B cell (primary cell): ENCODE measurements around the gene EML1. TPM values are rescaled to one million over a fixed set of nuclear protein-coding genes. Genes with fewer than 3 reads are reported as not detected.

Experiments used
- ATAC-seq: fragments of 200-7000 bp; cut with Tn5 transposase; one replicate; pipeline ENCODE4 v1.10.0; 2021; ENCODE audit warnings: low read depth, mild to moderate bottlenecking, moderate number of reproducible peaks, moderate library complexity
- CTCF ChIA-PET: fragments of 350-600 bp; sonication (Branson Sonifier 250); formaldehyde crosslinking; loops from one replicate; lab custom pipeline; 2021; ENCODE audit warnings: antibody characterized with exemption, inconsistent platforms; lab: Charles Lee
- POLR2A ChIA-PET: fragments of 350-600 bp; sonication (Branson Sonifier 250); formaldehyde crosslinking; loops from one replicate; lab custom pipeline; 2021; ENCODE audit warnings: antibody characterized with exemption; lab: Charles Lee
- DNase-seq: peaks from one replicate; pipeline ENCODE4 v3.0.0; 2013
- H2AFZ ChIP-seq: 2 replicates; pipeline ENCODE4 v1.6.1; 2012; ENCODE audit warnings: mild to moderate bottlenecking, low read depth, low read length; ENCODE audit not compliant: insufficient read depth, poor library complexity, severe bottlenecking
- H3K27ac ChIP-seq, 2 donors: 1 replicate in 1 of 2; 2 replicates in 1 of 2; pipeline ENCODE4 v1.5.1; 2012 to 2013; ENCODE audit warnings: low read length in 2 of 2, mild to moderate bottlenecking in 2 of 2, moderate library complexity in 1 of 2
- H3K27me3 ChIP-seq, 4 experiments: fragments of 200-600 bp in 1 of 4; sonication (generic) in 1 of 4; replicated peaks in 1 of 4; 1 replicate in 2 of 4; 2 replicates in 2 of 4; pipeline versions ENCODE4 v1.6.1 to v1.7.0; 2013 to 2016; ENCODE audit warnings: low read length in 3 of 4, mild to moderate bottlenecking in 2 of 4, mixed read lengths in 1 of 4, moderate library complexity in 1 of 4; ENCODE audit not compliant: insufficient read depth in 4 of 4, control insufficient read depth in 3 of 4; ENCODE audit errors: control extremely low read depth in 1 of 4
- H3K36me3 ChIP-seq, 2 experiments: replicated peaks in 1 of 2; 1 replicate in 1 of 2; 2 replicates in 1 of 2; pipeline versions ENCODE4 v1.6.1 to v1.7.1; 2013; ENCODE audit warnings: low read length in 1 of 2; ENCODE audit not compliant: insufficient read depth in 2 of 2, control insufficient read depth in 1 of 2; ENCODE audit errors: control extremely low read depth in 1 of 2, extremely low read depth in 1 of 2
- H3K4me1 ChIP-seq, 2 donors: fragments of 200-600 bp in 1 of 2; sonication (generic) in 1 of 2; 1 replicate in 1 of 2; 2 replicates in 1 of 2; pipeline versions ENCODE4 v1.5.1 to v1.6.1; 2013 to 2017; ENCODE audit warnings: low read length in 2 of 2; ENCODE audit not compliant: control insufficient read depth in 2 of 2, insufficient read depth in 2 of 2
- H3K4me2 ChIP-seq: replicated peaks from 2 replicates; pipeline ENCODE3; 2012; ENCODE audit warnings: mild to moderate bottlenecking, low read depth, low read length; ENCODE audit not compliant: poor library complexity, severe bottlenecking
- H3K4me3 ChIP-seq, 5 experiments: fragments of 200-600 bp in 1 of 5; sonication (generic) in 1 of 5; 1 replicate in 3 of 5; 2 replicates in 2 of 5; pipeline versions ENCODE4 v1.5.1 to v1.7.0; 2011 to 2016; ENCODE audit warnings: low read length in 4 of 5, mild to moderate bottlenecking in 4 of 5, low read depth in 2 of 5, control low read depth in 1 of 5, moderate library complexity in 1 of 5; ENCODE audit not compliant: insufficient read depth in 1 of 5; ENCODE audit errors: control extremely low read depth in 1 of 5, extremely low read depth in 1 of 5
- H3K79me2 ChIP-seq: fragments of 200-600 bp; sonication (generic); one replicate; pipeline ENCODE4 v1.6.0; 2016; ENCODE audit warnings: low read length; ENCODE audit not compliant: control insufficient read depth, insufficient read depth
- H3K9ac ChIP-seq: fragments of 200-600 bp; sonication (generic); 2 replicates; pipeline ENCODE4 v1.6.1; 2017; ENCODE audit warnings: mild to moderate bottlenecking, low read length, moderate library complexity
- H3K9me3 ChIP-seq, 3 donors: one replicate each; pipeline versions ENCODE4 v1.6.1 to v1.7.1; 2013; ENCODE audit warnings: low read length in 2 of 3; ENCODE audit not compliant: control insufficient read depth in 2 of 3, insufficient read depth in 1 of 3; ENCODE audit errors: control extremely low read depth in 1 of 3
- H4K20me1 ChIP-seq: 2 replicates; pipeline ENCODE4 v1.6.0; 2012; ENCODE audit warnings: mild to moderate bottlenecking, low read length; ENCODE audit not compliant: insufficient read depth, control insufficient read depth, poor library complexity, severe bottlenecking
- H3K27ac Mint-ChIP-seq: one replicate; pipeline ENCODE4 v1.8.0; 2021; ENCODE audit warnings: mixed read lengths
- H3K27me3 Mint-ChIP-seq: one replicate; pipeline ENCODE4 v1.8.0; 2021; ENCODE audit warnings: mixed read lengths
- H3K4me1 Mint-ChIP-seq: one replicate; pipeline ENCODE4 v1.8.0; 2021; ENCODE audit warnings: mixed read lengths
- H3K4me3 Mint-ChIP-seq: one replicate; pipeline ENCODE4 v1.8.0; 2021; ENCODE audit warnings: mixed read lengths
- H3K9me3 Mint-ChIP-seq: one replicate; pipeline ENCODE4 v1.8.0; 2022; ENCODE audit warnings: mixed read lengths; ENCODE audit not compliant: insufficient read depth
- CTCF ChIP-seq: fragments of 200-600 bp; IDR thresholded peaks from one replicate; pipeline ENCODE4 v1.8.0; 2022; ENCODE audit warnings: antibody characterized with exemption, mild to moderate bottlenecking
- EZH2 ChIP-seq: IDR thresholded peaks from 2 replicates; pipeline ENCODE4 v1.6.1; 2012; ENCODE audit warnings: borderline replicate concordance, low read depth, mild to moderate bottlenecking, moderate library complexity, low read length; ENCODE audit not compliant: insufficient read depth, poor library complexity, severe bottlenecking
- WGBS: methylation state at CpG from one replicate; pipeline ENCODE4 v1.1.5; 2013; ENCODE audit warnings: missing lambda C conversion rate; ENCODE audit not compliant: insufficient coverage; 5-methylcytosine and 5-hydroxymethylcytosine counted together
- intact Hi-C: fragments of 100-400 bp; cut with micrococcal nuclease; formaldehyde crosslinking; loops from one replicate; pipeline ENCODE4 v1.10.0; 2022
- polyA plus RNA-seq: library from polyadenylated mRNA; depleted of rRNA; stranded (reverse); fragments of >200 nt; gene quantifications from 2 replicates; pipeline ENCODE4 v1.2.3, GENCODE V29; 2012
- total RNA-seq, 2 donors: library from RNA; stranded (reverse); fragments of 120-200 nt in 1 of 2; gene quantifications; 1 replicate in 1 of 2; 2 replicates in 1 of 2; pipeline versions ENCODE4 v1.2.3 to v1.2.4, GENCODE V29; 2013 to 2022

Gene EML1
- total and polyA plus RNA-seq, 2 donors (not counting 1 experiment from before 2014, with no cell fraction given), result not detected

DNA sequence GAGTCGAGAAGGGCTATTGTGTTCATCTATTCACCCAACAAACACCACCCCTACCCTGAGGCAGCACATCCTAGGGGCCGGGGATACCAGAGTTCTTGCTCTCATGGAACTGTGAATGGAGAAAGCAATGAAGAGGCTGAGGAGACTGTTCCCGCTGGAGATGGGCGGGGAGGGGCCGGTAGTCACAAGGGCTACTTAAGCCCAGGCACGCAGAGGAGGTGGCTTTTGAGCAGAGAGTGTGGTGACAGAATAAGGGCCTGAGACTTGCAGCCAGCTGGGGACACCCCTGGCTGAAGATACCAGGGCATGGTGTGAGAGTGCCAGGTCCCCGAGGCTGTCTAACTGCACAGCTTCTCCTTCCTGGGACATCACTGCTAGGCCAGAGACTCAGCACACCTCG is 157.9 kb downstream of the EML1 start:
- Histone ChIP-seq H3K79me2 (no peaks in the 10 kb centered on the region), H3K27me3 (peaks cover 0 to 28% (median 10%) of the 10 kb centered on the region in 4 experiments), H2AFZ (no peak overlapping the region), H3K4me1 (peaks cover 10 to 11% of the 10 kb centered on the region in 2 donors), H3K36me3 (no peaks in the 10 kb centered on the region), H3K9ac (no peak overlapping the region), H3K27ac (no peak overlapping the region), H4K20me1 (no peaks in the 10 kb centered on the region), H3K4me2 (no peak overlapping the region), H3K4me3 (no peak overlapping the region), H3K9me3 (peaks cover 0 to 12% (median 0%) of the 10 kb centered on the region in 3 donors)
- Mint-ChIP-seq H3K9me3 (no peaks in the 10 kb centered on the region), H3K27me3 (peaks cover 22% of the 10 kb centered on the region), H3K4me1 (peaks cover 13% of the 10 kb centered on the region), H3K4me3 (no peak overlapping the region), H3K27ac (no peak overlapping the region)
- DNase-seq, result no peak
- POLR2A ChIA-PET, result no interaction called here
- CTCF ChIA-PET, result interaction anchor here (1.2 kb wide), 1 partner anchor 9 kb away, joined by 5 read pairs; no protein-coding TSS in a partner anchor
- no peak for ATAC-seq
- WGBS, result 73% methylated on average over 6 of the region's 8 CpGs
- intact Hi-C loops, result no loop called here
- TF ChIP-seq EZH2 (no peak), CTCF (no peak)

DNA sequence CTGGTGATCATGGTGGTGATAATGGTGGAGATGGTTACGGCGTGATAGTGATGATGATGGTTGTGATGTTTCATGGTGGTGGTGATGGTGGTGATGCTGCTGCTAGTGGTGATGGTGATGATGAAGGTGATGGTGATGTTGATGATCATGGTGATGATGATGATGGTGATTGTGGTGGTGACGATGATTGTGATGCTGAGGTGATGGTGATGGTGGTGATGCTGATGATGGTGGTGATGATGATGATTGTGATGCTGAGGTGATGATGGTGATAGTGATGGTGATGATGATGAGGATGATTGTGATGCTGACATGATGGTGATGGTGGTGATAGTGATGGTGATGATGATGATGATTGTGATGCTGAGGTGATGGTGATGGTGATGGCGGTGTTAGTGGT is 158.8 kb downstream of the EML1 start:
- Histone ChIP-seq H2AFZ (no peak overlapping the region), H3K9ac (no peak overlapping the region), H3K4me3 (no peak overlapping the region), H3K27me3 (peaks cover 0 to 18% (median 6%) of the 10 kb centered on the region in 4 experiments), H3K9me3 (peaks cover 0 to 12% (median 0%) of the 10 kb centered on the region in 3 donors), H3K27ac (no peak overlapping the region), H4K20me1 (no peaks in the 10 kb centered on the region), H3K36me3 (no peaks in the 10 kb centered on the region), H3K79me2 (no peaks in the 10 kb centered on the region), H3K4me1 (peaks cover 3% of the 10 kb centered on the region in 2 donors), H3K4me2 (no peak overlapping the region)
- Mint-ChIP-seq H3K27ac (no peak overlapping the region), H3K4me1 (peaks cover 3% of the 10 kb centered on the region), H3K9me3 (no peaks in the 10 kb centered on the region), H3K27me3 (peaks cover 13% of the 10 kb centered on the region), H3K4me3 (no peak overlapping the region)
- CTCF ChIA-PET, result interaction anchor here (1.2 kb wide), 1 partner anchor 10 kb away, joined by 5 read pairs; no protein-coding TSS in a partner anchor
- intact Hi-C loops, result no loop called here
- ATAC-seq (no peak), DNase-seq (no peak)
- POLR2A ChIA-PET, result no interaction called here
- WGBS, result 93% methylated on average over 4 of the region's 4 CpGs
- TF ChIP-seq CTCF (no peak), EZH2 (no peak)
